GM21825 (cell line): ENCODE data around the gene LILRB4.
"Not testable (repeated sequence)": the region's sequence is repeated elsewhere in the genome, so short reads cannot be mapped to it uniquely, and the experiment has no call there.

Experiments
- ATAC-seq: cut with Tn5 transposase; IDR thresholded peaks from one replicate; pipeline ENCODE4 v1.9.1; 2021; ENCODE audit warnings: mild to moderate bottlenecking, moderate library complexity; ENCODE audit not compliant: unreplicated experiment

The LILRB4 gene

GRCh38 chr19:54691582-54692297 lies 29.0 kb downstream of the LILRB4 start:
- no peak for ATAC-seq

- no peak for ATAC-seq
These were observed 29.5 kb downstream of the LILRB4 start for GRCh38 chr19:54692298-54692615.

GRCh38 chr19:54694648-54695047 lies 31.9 kb downstream of the LILRB4 start:
- ATAC-seq: no peak

- no peak for ATAC-seq
These were observed 33.3 kb downstream of the LILRB4 start for GRCh38 chr19:54696117-54696548.

GRCh38 chr19:54696766-54697165 lies 34.0 kb downstream of the LILRB4 start:
- ATAC-seq: no peak

GRCh38 chr19:54697716-54698115 lies 34.9 kb downstream of the LILRB4 start:
- not testable (repeated sequence) for ATAC-seq

- ATAC-seq: no peak
These were observed 42.1 kb downstream of the LILRB4 start for GRCh38 chr19:54704928-54705327.

- no peak for ATAC-seq
These were observed 45.2 kb downstream of the LILRB4 start for GRCh38 chr19:54707962-54708361.

GRCh38 chr19:54708781-54709180 lies 46.0 kb downstream of the LILRB4 start:
- no peak for ATAC-seq

- no peak for ATAC-seq
These were observed 46.6 kb downstream of the LILRB4 start for GRCh38 chr19:54709212-54709948.

GRCh38 chr19:54709956-54710355 lies 47.2 kb downstream of the LILRB4 start:
- ATAC-seq: not testable (repeated sequence)
